Upper lobe of left lung (tissue), 6 donors: ENCODE data around the gene CISH. TPM values are rescaled to one million over a fixed set of nuclear protein-coding genes. Genes with fewer than 3 reads are reported as not detected.

Experiments used
- ATAC-seq, 2 donors: fragments of 200-7000 bp; cut with Tn5 transposase; one replicate each; pipeline ENCODE4 v1.9.1; 2022; ENCODE audit warnings: mild to moderate bottlenecking in 2 of 2, moderate library complexity in 2 of 2; ENCODE audit not compliant: low FRiP score in 2 of 2
- DNase-seq, 2 donors: peaks; one replicate each; pipeline ENCODE4 v3.0.0-alpha.2; 2019 to 2020
- H3K27ac ChIP-seq, 4 donors: fragments of 200-600 bp; sonication (generic); one replicate each; pipeline ENCODE4 v1.5.1; 2016 to 2019
- H3K27me3 ChIP-seq, 4 donors: fragments of 200-600 bp; sonication (generic); one replicate each; pipeline ENCODE4 v1.5.1; 2017 to 2019
- H3K36me3 ChIP-seq, 4 donors: fragments of 200-600 bp; sonication (generic); one replicate each; pipeline ENCODE4 v1.5.1; 2016 to 2019
- H3K4me1 ChIP-seq, 4 donors: fragments of 200-600 bp; sonication (generic); one replicate each; pipeline ENCODE4 v1.5.1; 2018 to 2019
- H3K4me3 ChIP-seq, 4 donors: fragments of 200-600 bp; sonication (generic); one replicate each; pipeline ENCODE4 v1.5.1; 2017 to 2019; ENCODE audit warnings: mild to moderate bottlenecking in 2 of 4, moderate library complexity in 1 of 4
- H3K9me3 ChIP-seq, 4 donors: fragments of 200-600 bp; sonication (generic); one replicate each; pipeline ENCODE4 v1.5.1; 2018 to 2019
- CTCF ChIP-seq, 6 experiments: fragments of 450-650 bp in 4 of 6; fragments of 200-600 bp in 2 of 6; sonication (generic) in 2 of 6; IDR thresholded peaks; one replicate each; pipeline ENCODE4 v1.5.1; 2016 to 2019; ENCODE audit warnings: antibody characterized with exemption in 6 of 6
- EP300 ChIP-seq, 4 donors: sonication (generic); formaldehyde crosslinking; IDR thresholded peaks; one replicate each; pipeline ENCODE4 v1.5.1; 2017; ENCODE audit warnings: antibody characterized with exemption in 4 of 4, control low read depth in 2 of 4
- POLR2A ChIP-seq, 4 donors: fragments of 450-650 bp; IDR thresholded peaks; one replicate each; pipeline ENCODE4 v1.5.1; 2016 to 2017; ENCODE audit warnings: antibody characterized with exemption in 4 of 4, mild to moderate bottlenecking in 2 of 4
- POLR2AphosphoS5 ChIP-seq, 2 donors: sonication (generic); formaldehyde crosslinking; IDR thresholded peaks; one replicate each; pipeline ENCODE4 v1.5.1; 2017; ENCODE audit warnings: antibody characterized with exemption in 2 of 2
- WGBS, 2 donors: methylation state at CpG; one replicate each; pipeline ENCODE4 v1.1.5; 2017 to 2018; 5-methylcytosine and 5-hydroxymethylcytosine counted together
- total RNA-seq, 6 donors: library from RNA; depleted of rRNA in 4 of 6; stranded (reverse); fragments of >200 nt in 4 of 6; gene quantifications; one replicate each; pipeline versions ENCODE4 v1.1.0 to v1.2.1, GENCODE V29; 2016 to 2021
- donor health status: DM: no; HTN: no; CAD: no; lungs with moderate emphysema.
- donor health status: DM: no; HTN: yes; CAD: no; lungs with severe emphysema.

CISH gene
- total RNA-seq, 6 donors from 2014 or later: 35.8 to 66.9 (median 43.1) TPM

GRCh38 chr3:50575372-50575771 is 36.2 kb downstream of the CISH start:
- no peak overlapping the region for H3K4me3 ChIP-seq
- H3K27ac ChIP-seq: peak overlapping the region in 1 of 4 donors; percentile 4

GRCh38 chr3:50574444-50574831 is 37.1 kb downstream of the CISH start:
- Histone ChIP-seq H3K36me3 (peaks cover 0 to 37% (median 17%) of the 10 kb centered on the region in 4 donors), H3K27ac (peak overlapping the region; percentile 17 to 79 (median 67)), H3K27me3 (no peaks in the 10 kb centered on the region), H3K4me1 (peaks cover 23 to 47% (median 45%) of the 10 kb centered on the region in 4 donors), H3K4me3 (no peak overlapping the region), H3K9me3 (no peaks in the 10 kb centered on the region)
- 31 to 88% methylated on average over 1 of the region's 1 CpG for WGBS, 2 donors
- DNase-seq (no peak), ATAC-seq (no peak)
- no peak for TF ChIP-seq CTCF (IDR thresholded peaks at IDR 0.05)
- TF ChIP-seq EP300 (IDR thresholded peaks at IDR 0.05): no peak
- no peak for TF ChIP-seq POLR2AphosphoS5 (IDR thresholded peaks at IDR 0.05)

More at GRCh38 chr3:50575372-50575771, 36.2 kb downstream of the CISH start:
- 87 to 92% methylated on average over 6 of the region's 6 CpGs for WGBS, 2 donors
- DNase-seq (no peak), ATAC-seq (no peak)
- Histone ChIP-seq H3K27me3 (no peaks in the 10 kb centered on the region), H3K4me1 (peaks cover 18 to 40% (median 38%) of the 10 kb centered on the region in 4 donors), H3K36me3 (peaks cover 0 to 46% (median 22%) of the 10 kb centered on the region in 4 donors), H3K9me3 (no peaks in the 10 kb centered on the region)
- TF ChIP-seq EP300 (IDR thresholded peaks at IDR 0.05) (no peak), POLR2A (IDR thresholded peaks at IDR 0.05) (no peak), POLR2AphosphoS5 (IDR thresholded peaks at IDR 0.05) (no peak), CTCF (IDR thresholded peaks at IDR 0.05) (no peak)

GRCh38 chr3:50573566-50574443 is 37.8 kb downstream of the CISH start:
- TF ChIP-seq CTCF (IDR thresholded peaks at IDR 0.05) (peak in 3 of 6 experiments; percentile 10 to 17 (median 15)), POLR2A (IDR thresholded peaks at IDR 0.05) (peak in 1 of 4 donors; percentile 30), POLR2AphosphoS5 (IDR thresholded peaks at IDR 0.05) (no peak), EP300 (IDR thresholded peaks at IDR 0.05) (no peak)
- Histone ChIP-seq H3K27ac (peak overlapping the region; percentile 17 to 79 (median 67)), H3K27me3 (no peaks in the 10 kb centered on the region), H3K9me3 (no peaks in the 10 kb centered on the region), H3K36me3 (peaks cover 0 to 35% (median 14%) of the 10 kb centered on the region in 4 donors), H3K4me3 (no peak overlapping the region), H3K4me1 (peaks cover 23 to 47% (median 45%) of the 10 kb centered on the region in 4 donors)
- DNase-seq: peak in 1 of 2 donors; percentile 80
- peak in 1 of 2 donors; percentile 13 for ATAC-seq
- whole genome bisulfite sequencing, 2 donors: 79 to 89% methylated on average over 5 to 8 of the region's 8 CpGs

GRCh38 chr3:50572801-50573371 is 38.7 kb downstream of the CISH start:
- 83 to 96% methylated on average over 3 to 4 of the region's 4 CpGs for WGBS, 2 donors
- Histone ChIP-seq H3K4me1 (peaks cover 29 to 56% (median 52%) of the 10 kb centered on the region in 4 donors), H3K36me3 (peaks cover 0 to 31% (median 10%) of the 10 kb centered on the region in 4 donors), H3K27me3 (no peaks in the 10 kb centered on the region), H3K27ac (peak overlapping the region in 3 of 4 donors; percentile 63 to 79 (median 71)), H3K4me3 (no peak overlapping the region), H3K9me3 (no peaks in the 10 kb centered on the region)
- TF ChIP-seq POLR2AphosphoS5 (IDR thresholded peaks at IDR 0.05): no peak
- TF ChIP-seq CTCF (IDR thresholded peaks at IDR 0.05): no peak
- TF ChIP-seq EP300 (IDR thresholded peaks at IDR 0.05): no peak
- TF ChIP-seq POLR2A (IDR thresholded peaks at IDR 0.05): no peak
- ATAC-seq (no peak), DNase-seq (no peak)
